ENCODE data around the gene FAM78A. TPM values are rescaled to one million over a fixed set of nuclear protein-coding genes. Genes with fewer than 3 reads are reported as not detected.

FAM78A gene
- total RNA-seq, 6 experiments from 2014 or later: 0.11 to 0.83 (median 0.34) TPM

DNA sequence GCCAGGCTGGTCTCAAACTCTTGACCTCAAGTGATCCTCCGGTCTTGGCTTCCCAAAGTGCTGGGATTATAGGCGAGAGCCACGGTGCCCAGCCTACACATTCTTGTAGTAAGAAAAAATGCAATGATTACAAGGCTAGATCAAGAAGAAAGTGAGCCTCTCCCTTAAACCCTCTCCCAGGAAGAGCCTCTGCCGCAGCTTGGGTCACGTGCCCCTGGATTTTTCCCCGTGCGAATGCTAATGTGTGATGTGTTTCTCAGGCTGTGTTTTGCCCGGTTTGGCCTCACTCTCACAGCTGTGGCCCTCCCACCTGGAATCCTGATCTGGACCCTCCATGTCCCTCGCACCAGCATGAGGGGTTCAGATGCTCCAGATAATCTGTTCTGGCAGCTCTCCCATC lies 20.1 kb upstream of the FAM78A start:
- H3K4me3 Mint-ChIP-seq: no peak overlapping the region
- TF ChIP-seq, protein P1, sequence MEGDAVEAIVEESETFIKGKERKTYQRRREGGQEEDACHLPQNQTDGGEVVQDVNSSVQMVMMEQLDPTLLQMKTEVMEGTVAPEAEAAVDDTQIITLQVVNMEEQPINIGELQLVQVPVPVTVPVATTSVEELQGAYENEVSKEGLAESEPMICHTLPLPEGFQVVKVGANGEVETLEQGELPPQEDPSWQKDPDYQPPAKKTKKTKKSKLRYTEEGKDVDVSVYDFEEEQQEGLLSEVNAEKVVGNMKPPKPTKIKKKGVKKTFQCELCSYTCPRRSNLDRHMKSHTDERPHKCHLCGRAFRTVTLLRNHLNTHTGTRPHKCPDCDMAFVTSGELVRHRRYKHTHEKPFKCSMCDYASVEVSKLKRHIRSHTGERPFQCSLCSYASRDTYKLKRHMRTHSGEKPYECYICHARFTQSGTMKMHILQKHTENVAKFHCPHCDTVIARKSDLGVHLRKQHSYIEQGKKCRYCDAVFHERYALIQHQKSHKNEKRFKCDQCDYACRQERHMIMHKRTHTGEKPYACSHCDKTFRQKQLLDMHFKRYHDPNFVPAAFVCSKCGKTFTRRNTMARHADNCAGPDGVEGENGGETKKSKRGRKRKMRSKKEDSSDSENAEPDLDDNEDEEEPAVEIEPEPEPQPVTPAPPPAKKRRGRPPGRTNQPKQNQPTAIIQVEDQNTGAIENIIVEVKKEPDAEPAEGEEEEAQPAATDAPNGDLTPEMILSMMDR (IDR thresholded peaks at IDR 0.05): no peak
- H3K4me1 Mint-ChIP-seq (ENCODE audit: low read depth): 0 out of 2 replicates have a peak, but pooled peaks cover 6% of the 10 kb centered on the region
- no peak for DNase-seq
- no peaks in the 10 kb centered on the region for H3K9me3 Mint-ChIP-seq
- no peak overlapping the region for H3K27ac Mint-ChIP-seq
- H3K36me3 Mint-ChIP-seq (ENCODE audit: low read depth): no peaks in the 10 kb centered on the region
- no peaks in the 10 kb centered on the region; the same call in none of the 2 replicates for H3K27me3 Mint-ChIP-seq (ENCODE audit: insufficient read depth)

- Mint-ChIP-seq H3K36me3 (ENCODE audit: low read depth) (no peaks in the 10 kb centered on the region), H3K4me1 (ENCODE audit: low read depth) (peaks cover 7% of the 10 kb centered on the region; the same call in 1 of the 2 replicates), H3K9me3 (no peaks in the 10 kb centered on the region), H3K4me3 (no peak overlapping the region), H3K27me3 (ENCODE audit: insufficient read depth) (no peaks in the 10 kb centered on the region; the same call in 1 of the 2 replicates), H3K27ac (no peak overlapping the region)
- DNase-seq: no peak
- TF ChIP-seq, protein P1 (IDR thresholded peaks at IDR 0.05): no peak
These were observed 16.6 kb upstream of the FAM78A start for GRCh38 chr9:131292937-131293336.

GRCh38 chr9:131291795-131292315 lies 15.5 kb upstream of the FAM78A start:
- H3K9me3 Mint-ChIP-seq: no peaks in the 10 kb centered on the region
- no peak for DNase-seq
- peaks cover 5% of the 10 kb centered on the region; the same call in 1 of the 2 replicates for H3K4me1 Mint-ChIP-seq (ENCODE audit: low read depth)
- H3K27me3 Mint-ChIP-seq (ENCODE audit: insufficient read depth): no peaks in the 10 kb centered on the region; the same call in 1 of the 2 replicates
- TF ChIP-seq, protein P1 (IDR thresholded peaks at IDR 0.05): no peak
- H3K4me3 Mint-ChIP-seq: no peak overlapping the region
- H3K36me3 Mint-ChIP-seq (ENCODE audit: low read depth): no peaks in the 10 kb centered on the region
- H3K27ac Mint-ChIP-seq: no peak overlapping the region; the same call in 1 of the 2 replicates

DNA sequence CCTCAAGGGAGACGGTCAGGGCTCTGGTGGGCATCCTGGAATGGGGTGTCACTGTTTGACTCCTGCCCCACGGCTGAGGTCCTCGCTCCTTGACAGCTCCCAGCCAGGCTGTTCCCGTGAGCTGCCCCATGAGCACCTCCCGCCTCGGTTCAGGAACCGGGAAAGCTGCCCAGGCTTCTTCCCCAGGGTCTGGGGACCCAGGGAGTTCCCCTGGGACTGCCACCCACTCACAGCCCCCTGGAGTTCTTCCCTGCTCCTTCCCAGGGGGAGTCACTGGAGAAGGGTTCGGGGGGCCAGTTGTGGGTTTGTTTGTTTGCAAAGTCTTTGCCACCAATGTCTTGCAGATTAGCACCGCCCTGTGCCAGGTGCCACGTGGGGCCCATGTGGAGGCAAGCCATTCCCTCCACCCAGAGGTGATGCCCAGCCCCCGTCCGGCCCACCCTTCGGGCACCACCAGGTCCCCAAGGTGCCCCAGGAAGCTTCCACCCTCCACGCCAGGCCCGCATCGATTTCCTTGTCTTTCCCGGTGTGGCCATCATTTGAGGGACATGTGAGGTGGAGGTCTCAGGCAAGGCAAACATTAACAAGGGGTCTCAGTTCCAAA lies 14.6 kb upstream of the FAM78A start:
- no peak for DNase-seq
- Mint-ChIP-seq H3K27ac (no peak overlapping the region), H3K27me3 (ENCODE audit: insufficient read depth) (no peaks in the 10 kb centered on the region), H3K4me3 (no peak overlapping the region), H3K36me3 (ENCODE audit: low read depth) (no peaks in the 10 kb centered on the region), H3K4me1 (ENCODE audit: low read depth) (peaks cover 5% of the 10 kb centered on the region; the same call in 1 of the 2 replicates), H3K9me3 (no peaks in the 10 kb centered on the region)
- TF ChIP-seq, protein P1 (IDR thresholded peaks at IDR 0.05): no peak

DNA sequence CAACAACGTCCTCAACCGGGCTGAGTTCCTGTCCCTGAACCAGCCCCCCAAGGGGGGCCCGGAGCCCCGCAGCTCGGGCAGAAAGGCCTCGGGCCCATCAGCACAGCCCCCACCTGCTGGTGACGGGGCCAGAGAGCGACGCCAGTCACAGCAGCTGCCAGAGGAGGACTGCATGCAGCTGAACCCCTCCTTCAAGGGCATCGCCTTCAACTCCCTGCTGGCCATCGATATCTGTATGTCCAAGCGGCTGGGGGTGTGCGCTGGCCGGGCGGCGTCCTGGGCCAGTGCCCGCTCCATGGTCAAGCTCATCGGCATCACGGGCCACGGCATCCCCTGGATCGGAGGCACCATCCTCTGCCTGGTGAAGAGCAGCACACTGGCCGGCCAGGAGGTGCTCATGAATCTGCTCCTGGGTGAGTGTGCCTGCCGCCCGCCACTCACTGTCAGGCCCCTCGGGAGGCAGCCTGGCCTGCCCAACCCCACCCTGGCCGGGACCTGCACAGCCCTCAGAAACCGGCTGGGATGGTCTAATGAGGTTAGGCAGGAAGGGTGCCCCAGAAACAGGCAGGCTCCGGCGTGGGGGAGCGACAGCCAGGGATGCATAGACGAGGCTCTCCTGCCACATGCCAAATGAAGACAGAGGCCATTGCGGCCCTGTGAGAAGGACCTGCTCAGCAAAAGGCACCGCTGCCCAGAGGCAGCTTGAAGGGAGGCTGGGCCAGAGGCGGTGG lies 13.9 kb upstream of the FAM78A start:
- TF ChIP-seq, protein P1 (IDR thresholded peaks at IDR 0.05): no peak
- Mint-ChIP-seq H3K4me1 (ENCODE audit: low read depth) (peaks cover 5% of the 10 kb centered on the region; the same call in 1 of the 2 replicates), H3K9me3 (no peaks in the 10 kb centered on the region), H3K27ac (no peak overlapping the region; the same call in 1 of the 2 replicates), H3K36me3 (ENCODE audit: low read depth) (no peaks in the 10 kb centered on the region), H3K27me3 (ENCODE audit: insufficient read depth) (no peaks in the 10 kb centered on the region), H3K4me3 (peak overlapping the region; percentile 79; the same call in 1 of the 2 replicates)
- no peak for DNase-seq
